GM12878 (cell line): ENCODE results near the gene TERB1. TPM values are rescaled to one million over a fixed set of nuclear protein-coding genes. Genes with fewer than 3 reads are reported as not detected.

Source experiments
- ATAC-seq: fragments of 200-7000 bp; cut with Tn5 transposase; 3 replicates; pipeline ENCODE4 v1.9.1; 2020; ENCODE audit warnings: mild to moderate bottlenecking, moderate library complexity
- BruUV-seq: library from RNA; stranded (reverse); fragments of 400-500 nt; replicated peaks from 2 replicates; lab custom pipeline; 2021; lab: Mats Ljungman, UMichigan
- CTCF ChIA-PET: fragments of 300-600 bp; sonication (Branson Sonifier 250); formaldehyde crosslinking; extraction: SDS; loops from one replicate; lab custom pipeline; 2021; ENCODE audit warnings: inconsistent platforms; lab: Yijun Ruan, JAX
- POLR2A ChIA-PET: fragments of 350-600 bp; formaldehyde crosslinking; extraction: SDS; loops from one replicate; lab custom pipeline; 2021; ENCODE audit warnings: inconsistent platforms; lab: Charles Lee
- RAD21 ChIA-PET: fragments of 300-600 bp; sonication (Branson Sonifier 250); formaldehyde crosslinking; loops from one replicate; lab custom pipeline; 2023; ENCODE audit warnings: antibody characterized with exemption; ENCODE audit not compliant: unreplicated experiment; lab: Charles Lee
- SMC1A ChIA-PET: fragments of 300-600 bp; sonication (Branson Sonifier 250); formaldehyde crosslinking; loops from one replicate; lab custom pipeline; 2023; ENCODE audit not compliant: unreplicated experiment, uncharacterized antibody; lab: Charles Lee
- DNase-seq: peaks from one replicate; pipeline ENCODE4 v3.0.0-alpha.2; 2011; ENCODE audit warnings: low read depth, low spot score
- FAIRE-seq: peaks from 3 replicates; lab custom pipeline; 2011; peaks lifted over from hg19 to GRCh38; lab: Jason Lieb, UNC
- H2AFZ ChIP-seq: 2 replicates; pipeline ENCODE4 v1.6.0; 2011; ENCODE audit warnings: low read depth, low read length, control low read depth; ENCODE audit not compliant: control insufficient read depth
- H3K27ac ChIP-seq: 2 replicates; pipeline ENCODE4 v1.5.1; 2011; ENCODE audit warnings: control low read depth; ENCODE audit not compliant: control insufficient read depth, insufficient read depth
- H3K27me3 ChIP-seq, 2 experiments: replicated peaks in 1 of 2; 2 replicates each; pipeline versions ENCODE4 v1.6.0 to v1.6.1; 2011; ENCODE audit warnings: low read length in 1 of 2; ENCODE audit not compliant: control insufficient read depth in 2 of 2, insufficient read depth in 2 of 2
- H3K36me3 ChIP-seq, 2 experiments: 2 replicates each; pipeline ENCODE4 v1.5.1; 2011; ENCODE audit warnings: low read length in 1 of 2; ENCODE audit not compliant: control insufficient read depth in 2 of 2, insufficient read depth in 2 of 2
- H3K4me1 ChIP-seq: 2 replicates; pipeline ENCODE4 v1.6.1; 2011; ENCODE audit warnings: mild to moderate bottlenecking, low read length, moderate library complexity, mixed read lengths; ENCODE audit not compliant: control insufficient read depth, insufficient read depth
- H3K4me2 ChIP-seq: 2 replicates; pipeline ENCODE4 v1.6.0; 2011; ENCODE audit warnings: control low read depth; ENCODE audit not compliant: control insufficient read depth, insufficient read depth
- H3K4me3 ChIP-seq: fragments of 200-600 bp; sonication (generic); 2 replicates; pipeline ENCODE4 v1.5.1; 2016
- H3K79me2 ChIP-seq: 2 replicates; pipeline ENCODE4 v1.6.0; 2011; ENCODE audit warnings: low read length; ENCODE audit not compliant: control insufficient read depth, insufficient read depth
- H3K9ac ChIP-seq: 2 replicates; pipeline ENCODE4 v1.8.0; 2011; ENCODE audit warnings: low read length, control low read depth, mixed read lengths; ENCODE audit not compliant: control insufficient read depth, insufficient read depth
- H3K9me3 ChIP-seq: replicated peaks from 3 replicates; pipeline ENCODE4 v1.5.1; 2011; ENCODE audit warnings: mild to moderate bottlenecking, low read length; ENCODE audit not compliant: control insufficient read depth, insufficient read depth
- H4K20me1 ChIP-seq: 2 replicates; pipeline ENCODE4 v1.6.0; 2011; ENCODE audit not compliant: control insufficient read depth, insufficient read depth
- CREB1 ChIP-seq: IDR thresholded peaks from 2 replicates; pipeline ENCODE4 v1.6.1; 2012; ENCODE audit warnings: low read depth, mild to moderate bottlenecking, inconsistent platforms
- CREM ChIP-seq: IDR thresholded peaks from 2 replicates; pipeline ENCODE4 v1.6.1; 2014; ENCODE audit warnings: antibody characterized with exemption, low read depth
- EED ChIP-seq: sonication (generic); IDR thresholded peaks from 2 replicates; pipeline ENCODE4 v1.6.1; 2016; ENCODE audit warnings: antibody characterized with exemption, low read depth
- FOS ChIP-seq: IDR thresholded peaks from 3 replicates; pipeline ENCODE4 v1.6.1; 2011; ENCODE audit warnings: borderline replicate concordance; ENCODE audit not compliant: insufficient read length; ENCODE audit errors: extremely low read depth
- KAT2A ChIP-seq: conservative IDR thresholded peaks from 2 replicates; pipeline ENCODE4 v1.6.1; 2011; ENCODE audit warnings: low read depth, low read length; ENCODE audit not compliant: control insufficient read depth
- KDM1A ChIP-seq: fragments of 200-600 bp; sonication (generic); IDR thresholded peaks from 2 replicates; pipeline ENCODE4 v1.6.1; 2016; ENCODE audit warnings: borderline replicate concordance
- POLR2AphosphoS5 ChIP-seq: IDR thresholded peaks from 2 replicates; pipeline ENCODE4 v1.6.1; 2011; ENCODE audit warnings: mild to moderate bottlenecking, low read length, inconsistent platforms
- SPI1 ChIP-seq: IDR thresholded peaks from 2 replicates; pipeline ENCODE4 v1.6.1; 2011; ENCODE audit warnings: low read depth, mild to moderate bottlenecking, low read length, moderate library complexity, borderline replicate concordance; ENCODE audit not compliant: insufficient read depth
- SUZ12 ChIP-seq: fragments of 200-600 bp; sonication (generic); IDR thresholded peaks from one replicate; pipeline ENCODE4 v1.6.1; 2018; ENCODE audit warnings: antibody characterized with exemption, mild to moderate bottlenecking; ENCODE audit not compliant: unreplicated experiment
- WRNIP1 ChIP-seq: IDR thresholded peaks from 2 replicates; pipeline ENCODE4 v1.6.1; 2011; ENCODE audit warnings: low read depth, low read length, improper control_type of control experiment, borderline replicate concordance
- ZSCAN29 ChIP-seq: fragments of 450-650 bp; IDR thresholded peaks from 2 replicates; pipeline ENCODE4 v1.6.1; 2017; ENCODE audit warnings: mild to moderate bottlenecking, moderate library complexity
- ZZZ3 ChIP-seq: IDR thresholded peaks from 2 replicates; pipeline ENCODE4 v1.6.1; 2011; ENCODE audit warnings: low read depth; ENCODE audit not compliant: control insufficient read depth, insufficient read length
- WGBS: methylation state at CpG from one replicate; pipeline ENCODE4 v1.1.6; 2016; ENCODE audit warnings: low lambda C conversion rate; ENCODE audit not compliant: insufficient replicate concordance, insufficient coverage; ENCODE audit errors: missing lambda C conversion rate; 5-methylcytosine and 5-hydroxymethylcytosine counted together
- in situ Hi-C: fragments of 300-500 bp; cut with MboI; formaldehyde crosslinking; loops from 9 replicates; pipeline ENCODE4 v1.14.3; 2018; ENCODE audit warnings: mixed read lengths
- intact Hi-C: fragments of 100-400 bp; cut with micrococcal nuclease; formaldehyde crosslinking; loops from one replicate; pipeline ENCODE4 v1.14.2; 2022; ENCODE audit not compliant: unreplicated experiment
- polyA plus RNA-seq, 11 experiments: library from polyadenylated mRNA; depleted of rRNA in 4 of 11; unstranded in 6 of 11; stranded (reverse) in 5 of 11; fragments of >200 nt; fragmentation: Nextera tagmentation in 4 of 11; fragmentation: Illumina TruSeq in 1 of 11; extraction: Ambion mirVana in 4 of 11; extraction: Trizol in 1 of 11; gene quantifications; 1 replicate in 1 of 11; 2 replicates in 10 of 11; pipeline versions ENCODE4 v1.2.1 to v1.2.3, GENCODE V29; 2011 to 2016; ENCODE audit warnings: inconsistent platforms in 2 of 11, missing spikeins in 2 of 11, low read depth in 1 of 11
- total RNA-seq, 4 experiments: library from RNA; depleted of rRNA in 3 of 4; stranded (reverse); fragments of >200 nt in 3 of 4; fragmentation: Illumina TruSeq in 1 of 4; extraction: Trizol in 1 of 4; gene quantifications; 2 replicates each; pipeline versions ENCODE4 v1.2.1 to v1.2.3, GENCODE V29; 2013 to 2021
- TF ChIP-seq, protein P1 (sequence below): fragments of 450-650 bp; IDR thresholded peaks from 2 replicates; pipeline ENCODE4 v1.6.1; 2018; ENCODE audit warnings: mild to moderate bottlenecking, low read depth, moderate library complexity; ENCODE audit not compliant: partially characterized antibody
- TF ChIP-seq, protein P2 (sequence below): fragments of 450-650 bp; IDR thresholded peaks from 2 replicates; pipeline ENCODE4 v1.6.1; 2014; ENCODE audit warnings: mild to moderate bottlenecking

TERB1 gene
- total and polyA plus RNA-seq, 10 of the 15 experiments (the other 5 are each of a cell fraction or from before 2014, with no cell fraction given) = 0.03 to 0.10 (median 0.06) TPM; not detected in 7

DNA sequence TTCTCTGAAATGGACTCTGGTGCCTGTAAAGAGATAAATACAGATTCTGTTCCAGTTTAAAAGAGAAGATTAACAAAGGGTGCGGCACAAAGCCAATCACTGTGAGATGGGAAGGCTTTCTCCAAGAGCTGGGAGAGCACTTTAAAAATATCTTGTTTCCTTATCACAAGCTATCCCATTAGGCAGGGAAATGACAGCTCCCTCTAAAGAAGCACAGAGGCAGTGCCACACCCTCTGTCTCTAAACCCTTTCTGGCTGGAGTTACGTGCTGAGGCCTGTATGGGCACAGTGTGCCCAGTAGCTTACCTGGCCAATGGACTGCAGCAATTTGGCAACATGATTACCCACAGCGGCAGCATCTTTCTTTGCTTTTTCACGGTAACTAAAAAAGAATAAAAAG, 9.0 kb upstream of the TERB1 start (continued):
- TF ChIP-seq, protein P1, sequence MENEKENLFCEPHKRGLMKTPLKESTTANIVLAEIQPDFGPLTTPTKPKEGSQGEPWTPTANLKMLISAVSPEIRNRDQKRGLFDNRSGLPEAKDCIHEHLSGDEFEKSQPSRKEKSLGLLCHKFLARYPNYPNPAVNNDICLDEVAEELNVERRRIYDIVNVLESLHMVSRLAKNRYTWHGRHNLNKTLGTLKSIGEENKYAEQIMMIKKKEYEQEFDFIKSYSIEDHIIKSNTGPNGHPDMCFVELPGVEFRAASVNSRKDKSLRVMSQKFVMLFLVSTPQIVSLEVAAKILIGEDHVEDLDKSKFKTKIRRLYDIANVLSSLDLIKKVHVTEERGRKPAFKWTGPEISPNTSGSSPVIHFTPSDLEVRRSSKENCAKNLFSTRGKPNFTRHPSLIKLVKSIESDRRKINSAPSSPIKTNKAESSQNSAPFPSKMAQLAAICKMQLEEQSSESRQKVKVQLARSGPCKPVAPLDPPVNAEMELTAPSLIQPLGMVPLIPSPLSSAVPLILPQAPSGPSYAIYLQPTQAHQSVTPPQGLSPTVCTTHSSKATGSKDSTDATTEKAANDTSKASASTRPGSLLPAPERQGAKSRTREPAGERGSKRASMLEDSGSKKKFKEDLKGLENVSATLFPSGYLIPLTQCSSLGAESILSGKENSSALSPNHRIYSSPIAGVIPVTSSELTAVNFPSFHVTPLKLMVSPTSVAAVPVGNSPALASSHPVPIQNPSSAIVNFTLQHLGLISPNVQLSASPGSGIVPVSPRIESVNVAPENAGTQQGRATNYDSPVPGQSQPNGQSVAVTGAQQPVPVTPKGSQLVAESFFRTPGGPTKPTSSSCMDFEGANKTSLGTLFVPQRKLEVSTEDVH = no peak
- no peak for TF ChIP-seq POLR2AphosphoS5
- no peak for TF ChIP-seq SPI1
- no peak for TF ChIP-seq CREB1
- TF ChIP-seq WRNIP1 = no peak

DNA sequence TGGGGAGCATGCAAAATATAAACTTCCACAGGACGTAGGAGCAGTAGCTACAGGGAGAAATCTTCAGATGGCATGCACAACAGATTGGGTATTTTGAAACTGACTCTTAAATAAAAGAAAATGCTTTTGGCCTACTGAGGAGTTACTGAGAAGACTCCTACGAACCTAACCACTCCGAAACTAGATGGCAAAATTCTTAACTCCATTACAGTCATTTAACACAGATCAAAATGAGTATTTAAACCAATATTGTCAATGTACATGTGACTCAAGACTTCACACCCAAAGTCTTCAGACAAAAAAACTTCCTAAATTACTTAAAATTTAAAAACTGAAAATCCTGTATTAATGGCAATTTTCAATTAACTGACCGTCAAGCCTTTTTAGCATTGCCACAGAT, 8.4 kb upstream of the TERB1 start:
- ChIA-PET POLR2A (no interaction called here), CTCF (interaction anchor here (0.9 to 2.2 kb wide), 2 partner anchors 21 to 63 kb away, joined by 4 read pairs; partner anchors contain the start of gene NAE1), RAD21 (no interaction called here)
- ATAC-seq (no peak), FAIRE-seq (no peak)
- no peak overlapping the region for H3K27ac ChIP-seq
- in situ Hi-C loops = no loop called here
- H3K36me3 ChIP-seq = peaks cover 2 to 6% of the 10 kb centered on the region in 2 experiments
- BruUV-seq = no TSS peak
- no peaks in the 10 kb centered on the region for H3K9me3 ChIP-seq
- H2AFZ ChIP-seq = no peak overlapping the region
- TF ChIP-seq CREB1 (no peak), SUZ12 (no peak), ZZZ3 (no peak), FOS (no peak), ZSCAN29 (no peak), KDM1A (no peak), KAT2A (no peak), CREM (no peak), EED (no peak)
- TF ChIP-seq, protein P2, sequence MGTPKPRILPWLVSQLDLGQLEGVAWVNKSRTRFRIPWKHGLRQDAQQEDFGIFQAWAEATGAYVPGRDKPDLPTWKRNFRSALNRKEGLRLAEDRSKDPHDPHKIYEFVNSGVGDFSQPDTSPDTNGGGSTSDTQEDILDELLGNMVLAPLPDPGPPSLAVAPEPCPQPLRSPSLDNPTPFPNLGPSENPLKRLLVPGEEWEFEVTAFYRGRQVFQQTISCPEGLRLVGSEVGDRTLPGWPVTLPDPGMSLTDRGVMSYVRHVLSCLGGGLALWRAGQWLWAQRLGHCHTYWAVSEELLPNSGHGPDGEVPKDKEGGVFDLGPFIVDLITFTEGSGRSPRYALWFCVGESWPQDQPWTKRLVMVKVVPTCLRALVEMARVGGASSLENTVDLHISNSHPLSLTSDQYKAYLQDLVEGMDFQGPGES = no peak
- TF ChIP-seq, all 136 proteins: peak for 0
- SMC1A ChIA-PET = no interaction called here
- no peaks in the 10 kb centered on the region for H3K79me2 ChIP-seq
- H3K4me2 ChIP-seq = no peak overlapping the region
- intact Hi-C loops = no loop called here
- DNase-seq = no peak
- H4K20me1 ChIP-seq = no peaks in the 10 kb centered on the region
- WGBS = 70% methylated on average over 4 of the region's 4 CpGs
- no peak overlapping the region for H3K4me3 ChIP-seq
- H3K27me3 ChIP-seq = no peaks in the 10 kb centered on the region
- H3K9ac ChIP-seq = no peak overlapping the region
- no peaks in the 10 kb centered on the region for H3K4me1 ChIP-seq
